Measurements from ENCODE around the gene STK32B.

STK32B gene

DNA sequence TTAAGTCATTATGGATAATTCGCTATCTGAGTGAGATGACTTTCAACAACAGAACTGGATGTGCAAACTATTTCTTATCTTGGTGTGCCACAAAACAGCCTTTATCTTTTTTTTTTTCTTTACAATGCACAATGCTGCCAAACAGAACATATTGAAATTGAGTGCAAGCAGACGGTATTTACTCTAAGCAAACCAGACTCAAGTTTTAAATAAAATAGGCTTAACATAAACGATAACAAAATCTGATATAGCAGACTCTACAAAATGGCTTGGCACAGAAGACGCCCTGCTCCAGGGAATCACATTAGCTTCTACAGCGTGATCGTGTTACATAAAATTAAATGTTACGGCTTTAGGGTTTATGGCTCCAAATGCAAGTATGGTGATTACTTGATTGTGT is 9.6 kb upstream of the STK32B start:
- H3K27me3 ChIP-seq (ENCODE audit: control insufficient read depth, insufficient read depth, low read length, poor library complexity, severe bottlenecking): no peaks in the 10 kb centered on the region
- H3K4me3 ChIP-seq (ENCODE audit: insufficient read depth, low read depth, low read length): no peak overlapping the region
- WGBS, 2 experiments: 93 to 98% methylated on average over 7 of the region's 7 CpGs
- no peaks in the 10 kb centered on the region for H3K9me3 ChIP-seq (ENCODE audit: control insufficient read depth, low read length)
- no peak overlapping the region for H3K27ac ChIP-seq (ENCODE audit: insufficient read depth, low read depth, low read length, poor library complexity, severe bottlenecking)
- H3K36me3 ChIP-seq (ENCODE audit: control insufficient read depth, insufficient read depth, low read length): no peaks in the 10 kb centered on the region
- H3K4me1 ChIP-seq (ENCODE audit: control insufficient read depth, insufficient read depth, low read length): no peaks in the 10 kb centered on the region

DNA sequence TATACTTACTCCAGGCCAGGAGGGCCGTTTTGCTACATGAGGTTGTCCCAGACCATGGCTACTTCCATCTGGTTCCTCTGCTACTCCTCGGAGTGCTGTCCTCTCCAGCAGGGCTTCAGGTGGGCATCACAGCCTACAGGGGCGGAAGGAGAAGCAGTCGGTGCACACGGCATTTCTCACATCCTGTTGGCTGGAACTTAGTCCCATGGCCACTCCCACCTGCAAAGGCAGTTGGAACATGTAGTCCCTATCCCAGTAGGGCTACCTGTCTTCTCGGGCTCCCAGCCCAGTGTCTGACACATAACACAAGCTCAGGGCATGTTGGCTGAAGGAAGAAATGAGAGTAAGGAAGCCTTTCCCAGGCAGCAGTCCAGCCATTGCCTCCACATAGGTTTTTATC is 7.7 kb upstream of the STK32B start:
- Histone ChIP-seq H3K4me3 (ENCODE audit: insufficient read depth, low read depth, low read length) (no peak overlapping the region), H3K9me3 (ENCODE audit: control insufficient read depth, low read length) (no peaks in the 10 kb centered on the region), H3K36me3 (ENCODE audit: control insufficient read depth, insufficient read depth, low read length) (no peaks in the 10 kb centered on the region), H3K4me1 (ENCODE audit: control insufficient read depth, insufficient read depth, low read length) (no peaks in the 10 kb centered on the region), H3K27me3 (ENCODE audit: control insufficient read depth, insufficient read depth, low read length, poor library complexity, severe bottlenecking) (no peaks in the 10 kb centered on the region), H3K27ac (ENCODE audit: insufficient read depth, low read depth, low read length, poor library complexity, severe bottlenecking) (no peak overlapping the region)
- 81 to 87% methylated on average over 6 of the region's 6 CpGs for WGBS, 2 experiments

DNA sequence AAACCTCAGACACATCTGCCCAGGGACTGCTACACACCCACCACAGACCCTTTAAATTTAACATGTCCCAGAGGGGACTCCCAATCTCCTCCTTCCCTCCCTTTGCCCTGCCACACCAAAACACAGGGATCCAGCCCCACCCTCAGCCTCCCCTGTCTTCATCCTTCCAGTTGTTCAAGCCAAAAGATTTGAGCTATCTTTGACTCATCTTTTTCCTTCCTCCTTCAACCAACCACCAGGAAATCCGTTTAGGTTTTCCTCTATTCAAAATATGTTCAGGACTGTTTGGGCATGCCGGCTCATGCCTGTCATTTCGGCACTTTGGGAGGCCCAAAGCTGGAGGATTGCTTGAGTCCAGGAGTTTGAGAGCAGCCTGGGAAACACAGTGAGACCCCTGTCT is 6.9 kb upstream of the STK32B start:
- Histone ChIP-seq H3K4me1 (ENCODE audit: control insufficient read depth, insufficient read depth, low read length) (no peaks in the 10 kb centered on the region), H3K9me3 (ENCODE audit: control insufficient read depth, low read length) (no peaks in the 10 kb centered on the region), H3K4me3 (ENCODE audit: insufficient read depth, low read depth, low read length) (no peak overlapping the region), H3K36me3 (ENCODE audit: control insufficient read depth, insufficient read depth, low read length) (no peaks in the 10 kb centered on the region), H3K27ac (ENCODE audit: insufficient read depth, low read depth, low read length, poor library complexity, severe bottlenecking) (no peak overlapping the region), H3K27me3 (ENCODE audit: control insufficient read depth, insufficient read depth, low read length, poor library complexity, severe bottlenecking) (no peaks in the 10 kb centered on the region)
- 86 to 94% methylated on average over 3 of the region's 3 CpGs for WGBS, 2 experiments

DNA sequence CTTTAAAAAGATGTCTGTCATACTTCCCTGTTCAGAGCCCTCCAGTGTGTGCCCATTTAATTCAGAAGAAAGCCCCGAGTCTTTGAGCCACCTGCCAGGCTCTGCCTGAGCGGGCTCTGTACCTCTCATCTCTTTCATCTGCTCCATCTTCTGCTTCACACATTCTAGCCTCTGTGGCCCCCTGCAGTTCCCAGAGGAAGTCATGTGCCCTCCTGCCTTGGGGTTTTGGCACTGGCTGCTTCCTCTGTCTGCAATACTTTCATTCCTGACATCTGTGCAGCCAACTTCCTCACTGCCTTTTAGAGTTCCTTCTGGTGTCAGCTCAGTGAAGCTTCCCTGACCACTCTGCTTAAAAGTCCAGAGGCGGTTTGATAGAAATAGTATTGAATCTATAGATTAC is 6.2 kb upstream of the STK32B start:
- WGBS, 2 experiments: 80 to 83% methylated on average over 3 of the region's 3 CpGs
- Histone ChIP-seq H3K27me3 (ENCODE audit: control insufficient read depth, insufficient read depth, low read length, poor library complexity, severe bottlenecking) (no peaks in the 10 kb centered on the region), H3K4me1 (ENCODE audit: control insufficient read depth, insufficient read depth, low read length) (no peaks in the 10 kb centered on the region), H3K27ac (ENCODE audit: insufficient read depth, low read depth, low read length, poor library complexity, severe bottlenecking) (no peak overlapping the region), H3K9me3 (ENCODE audit: control insufficient read depth, low read length) (no peaks in the 10 kb centered on the region), H3K36me3 (ENCODE audit: control insufficient read depth, insufficient read depth, low read length) (no peaks in the 10 kb centered on the region), H3K4me3 (ENCODE audit: insufficient read depth, low read depth, low read length) (no peak overlapping the region)

DNA sequence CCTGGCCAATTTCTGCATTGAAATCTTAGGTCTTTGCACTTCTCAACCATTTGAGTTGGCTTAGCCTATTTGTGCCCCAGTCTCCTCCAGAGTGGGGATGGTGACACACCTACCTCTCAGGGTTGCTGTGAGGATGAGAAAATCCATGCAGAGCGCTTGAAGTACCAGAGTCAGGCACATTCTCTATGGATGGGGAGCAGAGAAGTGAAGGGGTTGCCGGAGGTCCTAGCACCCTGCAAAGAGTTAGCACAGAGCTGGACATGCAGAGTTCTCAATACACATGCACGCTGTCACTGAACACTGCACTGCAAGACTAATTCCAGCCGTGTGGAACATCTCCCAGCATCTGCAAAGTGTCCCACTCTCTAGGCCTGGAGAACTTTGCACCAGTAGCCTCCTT is 2.6 kb upstream of the STK32B start:
- 93 to 96% methylated on average over 4 of the region's 4 CpGs for WGBS, 2 experiments
- Histone ChIP-seq H3K4me3 (ENCODE audit: insufficient read depth, low read depth, low read length) (no peak overlapping the region), H3K27me3 (ENCODE audit: control insufficient read depth, insufficient read depth, low read length, poor library complexity, severe bottlenecking) (peaks cover 32% of the 10 kb centered on the region), H3K9me3 (ENCODE audit: control insufficient read depth, low read length) (no peaks in the 10 kb centered on the region), H3K36me3 (ENCODE audit: control insufficient read depth, insufficient read depth, low read length) (no peaks in the 10 kb centered on the region), H3K4me1 (ENCODE audit: control insufficient read depth, insufficient read depth, low read length) (peaks cover 5% of the 10 kb centered on the region), H3K27ac (ENCODE audit: insufficient read depth, low read depth, low read length, poor library complexity, severe bottlenecking) (no peak overlapping the region)

DNA sequence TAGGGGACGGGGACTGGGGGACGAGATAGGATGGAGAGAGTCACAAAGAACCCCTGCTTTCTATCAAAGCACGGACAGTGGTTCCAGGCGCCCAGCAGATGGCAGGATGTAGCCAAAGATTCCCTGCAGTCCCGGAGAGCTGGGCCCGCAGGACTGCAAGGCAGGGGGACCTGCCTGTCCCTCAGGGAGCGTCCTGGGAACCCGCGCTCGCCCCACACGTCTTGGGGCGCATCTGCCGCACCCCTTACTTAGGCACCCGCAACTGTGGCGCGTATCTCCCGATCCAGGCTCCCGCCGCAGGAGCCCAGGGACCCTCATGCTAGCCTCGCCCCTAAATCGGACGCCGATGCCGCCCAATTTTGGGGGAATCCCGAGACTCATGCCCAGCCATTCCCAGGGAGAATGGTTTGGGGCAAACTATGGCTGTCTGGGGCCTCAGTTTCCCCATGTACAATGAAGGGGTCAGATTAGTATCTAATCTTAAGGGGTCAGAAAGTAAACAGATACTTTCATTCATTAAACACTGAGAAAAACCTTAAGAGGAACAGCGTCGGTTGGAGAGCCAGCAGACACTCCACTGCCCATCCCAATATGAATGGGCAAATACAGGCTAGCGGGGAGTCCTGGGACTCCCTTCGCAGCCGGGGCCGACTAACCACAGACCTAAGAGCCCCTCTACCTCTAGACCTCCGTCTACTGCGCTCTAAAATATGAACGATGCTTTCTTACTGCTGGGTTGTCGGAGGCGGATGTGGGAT is 581 bp upstream of the STK32B start:
- Histone ChIP-seq H3K27ac (ENCODE audit: insufficient read depth, low read depth, low read length, poor library complexity, severe bottlenecking) (no peak overlapping the region), H3K27me3 (ENCODE audit: control insufficient read depth, insufficient read depth, low read length, poor library complexity, severe bottlenecking) (peaks cover 32% of the 10 kb centered on the region), H3K9me3 (ENCODE audit: control insufficient read depth, low read length) (no peaks in the 10 kb centered on the region), H3K36me3 (ENCODE audit: control insufficient read depth, insufficient read depth, low read length) (no peaks in the 10 kb centered on the region), H3K4me1 (ENCODE audit: control insufficient read depth, insufficient read depth, low read length) (peaks cover 5% of the 10 kb centered on the region), H3K4me3 (ENCODE audit: insufficient read depth, low read depth, low read length) (peak overlapping the region; percentile 56)
- 2% methylated on average over 36 of the region's 36 CpGs for WGBS, 2 experiments

DNA sequence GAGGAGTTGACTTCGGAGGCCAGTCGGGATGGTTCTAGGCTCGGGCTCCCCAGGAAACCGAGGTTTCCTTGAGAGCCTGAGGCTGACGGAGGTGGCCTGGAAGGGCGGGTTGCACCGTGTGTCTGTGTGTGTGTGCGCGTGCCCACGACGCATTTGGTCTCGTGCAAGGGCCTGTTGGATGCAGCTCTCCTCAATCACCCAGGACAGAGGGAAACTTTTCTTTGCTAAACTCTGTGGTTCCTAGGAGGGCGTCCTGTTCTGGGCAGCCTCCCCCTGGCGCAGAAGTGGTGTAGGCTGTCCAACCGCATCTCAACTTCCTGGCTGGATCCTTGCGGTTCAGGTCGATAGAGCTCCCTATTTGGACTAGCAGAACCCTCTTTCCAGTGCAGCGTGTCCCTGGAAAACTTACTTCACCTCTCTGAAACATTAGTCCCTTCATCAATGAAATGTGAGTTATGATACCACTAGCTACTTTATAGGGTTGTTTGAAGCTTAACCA is 973 bp downstream of the STK32B start:
- peaks cover 5% of the 10 kb centered on the region for H3K4me1 ChIP-seq (ENCODE audit: control insufficient read depth, insufficient read depth, low read length)
- WGBS, 2 experiments: 21 to 27% methylated on average over 18 of the region's 18 CpGs
- H3K27me3 ChIP-seq (ENCODE audit: control insufficient read depth, insufficient read depth, low read length, poor library complexity, severe bottlenecking): peaks cover 32% of the 10 kb centered on the region
- no peak overlapping the region for H3K27ac ChIP-seq (ENCODE audit: insufficient read depth, low read depth, low read length, poor library complexity, severe bottlenecking)
- no peaks in the 10 kb centered on the region for H3K36me3 ChIP-seq (ENCODE audit: control insufficient read depth, insufficient read depth, low read length)
- peak overlapping the region; percentile 56 for H3K4me3 ChIP-seq (ENCODE audit: insufficient read depth, low read depth, low read length)
- no peaks in the 10 kb centered on the region for H3K9me3 ChIP-seq (ENCODE audit: control insufficient read depth, low read length)

DNA sequence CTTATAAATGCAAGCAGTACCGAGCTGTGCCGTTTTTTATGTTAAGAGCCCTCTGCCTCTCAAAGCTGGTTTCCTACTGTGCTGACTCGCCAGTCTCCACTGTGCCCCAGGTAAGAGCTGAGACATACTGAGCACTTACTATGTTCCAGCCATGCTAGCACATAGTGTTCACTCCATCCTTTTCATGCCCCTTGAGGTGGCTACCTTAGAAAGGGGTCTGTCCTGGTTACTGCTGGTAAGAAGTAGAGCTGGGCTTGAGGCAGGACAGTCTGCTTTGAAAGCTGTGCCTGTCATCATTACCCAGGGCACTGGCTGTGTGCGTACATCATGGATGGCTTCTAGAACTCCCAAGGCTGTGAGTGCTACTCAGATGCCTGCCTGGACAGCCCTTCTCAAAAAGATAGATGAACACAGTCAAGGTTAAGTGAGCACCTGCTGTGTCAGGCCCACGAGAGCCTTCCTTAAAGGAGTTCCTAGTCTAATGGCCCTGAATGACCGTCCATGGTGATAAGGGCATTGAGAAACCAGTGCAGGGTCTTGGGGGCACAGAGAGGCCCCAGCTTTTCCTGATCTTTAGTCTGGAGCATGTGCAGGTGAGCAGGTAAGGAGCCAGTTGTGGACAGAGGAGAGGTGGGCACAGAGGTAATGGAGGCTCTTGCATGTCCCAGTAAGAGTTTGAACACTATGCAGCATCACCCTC is 1.6 kb downstream of the STK32B start:
- Histone ChIP-seq H3K9me3 (ENCODE audit: control insufficient read depth, low read length) (no peaks in the 10 kb centered on the region), H3K36me3 (ENCODE audit: control insufficient read depth, insufficient read depth, low read length) (no peaks in the 10 kb centered on the region), H3K4me1 (ENCODE audit: control insufficient read depth, insufficient read depth, low read length) (peaks cover 5% of the 10 kb centered on the region), H3K27me3 (ENCODE audit: control insufficient read depth, insufficient read depth, low read length, poor library complexity, severe bottlenecking) (peaks cover 32% of the 10 kb centered on the region), H3K4me3 (ENCODE audit: insufficient read depth, low read depth, low read length) (no peak overlapping the region), H3K27ac (ENCODE audit: insufficient read depth, low read depth, low read length, poor library complexity, severe bottlenecking) (no peak overlapping the region)
- WGBS, 2 experiments: 61 to 67% methylated on average over 6 of the region's 6 CpGs

DNA sequence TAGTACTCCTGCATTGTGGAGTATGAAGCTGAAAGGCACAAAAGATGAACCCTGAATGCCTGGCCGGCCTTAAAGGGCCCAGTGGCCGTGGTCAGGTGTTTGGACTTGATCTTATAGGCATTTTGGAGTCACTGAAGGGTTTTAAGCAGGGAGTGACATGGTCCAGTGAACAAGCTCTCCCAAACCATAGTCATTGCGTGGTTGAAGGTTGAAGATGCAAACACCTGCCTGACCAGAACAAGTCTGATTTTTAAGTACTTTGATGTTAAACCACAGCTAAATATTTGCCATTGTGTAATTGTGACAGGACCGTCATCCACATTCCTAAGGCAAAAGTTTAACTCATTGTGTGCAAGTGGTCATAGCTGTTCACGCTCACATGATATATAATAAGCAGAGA is 3.3 kb downstream of the STK32B start:
- peaks cover 32% of the 10 kb centered on the region for H3K27me3 ChIP-seq (ENCODE audit: control insufficient read depth, insufficient read depth, low read length, poor library complexity, severe bottlenecking)
- no peaks in the 10 kb centered on the region for H3K36me3 ChIP-seq (ENCODE audit: control insufficient read depth, insufficient read depth, low read length)
- WGBS, 2 experiments: 84 to 90% methylated on average over 5 of the region's 5 CpGs
- H3K9me3 ChIP-seq (ENCODE audit: control insufficient read depth, low read length): no peaks in the 10 kb centered on the region
- no peak overlapping the region for H3K4me3 ChIP-seq (ENCODE audit: insufficient read depth, low read depth, low read length)
- peaks cover 5% of the 10 kb centered on the region for H3K4me1 ChIP-seq (ENCODE audit: control insufficient read depth, insufficient read depth, low read length)
- H3K27ac ChIP-seq (ENCODE audit: insufficient read depth, low read depth, low read length, poor library complexity, severe bottlenecking): no peak overlapping the region

DNA sequence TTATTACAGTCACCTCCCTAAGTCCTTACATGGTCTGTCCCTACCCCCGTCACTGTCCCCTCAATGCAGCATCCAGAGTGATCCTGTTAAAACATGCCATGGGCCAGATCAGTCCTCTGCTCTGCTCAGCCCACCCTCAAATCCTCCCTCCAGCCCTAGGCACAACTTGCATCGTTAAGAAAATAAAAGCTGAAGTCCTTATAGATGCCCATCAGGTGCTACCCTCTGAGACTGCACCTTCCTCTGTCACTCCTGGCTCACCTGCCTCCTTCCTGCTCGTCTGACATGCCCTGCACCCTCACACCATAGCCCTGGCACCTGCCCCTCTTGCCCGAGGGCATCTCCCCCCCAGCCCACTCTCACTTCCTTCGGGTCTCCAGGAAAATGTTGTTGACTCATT is 4.1 kb downstream of the STK32B start:
- Histone ChIP-seq H3K27me3 (ENCODE audit: control insufficient read depth, insufficient read depth, low read length, poor library complexity, severe bottlenecking) (peaks cover 32% of the 10 kb centered on the region), H3K36me3 (ENCODE audit: control insufficient read depth, insufficient read depth, low read length) (no peaks in the 10 kb centered on the region), H3K9me3 (ENCODE audit: control insufficient read depth, low read length) (no peaks in the 10 kb centered on the region), H3K4me3 (ENCODE audit: insufficient read depth, low read depth, low read length) (no peak overlapping the region), H3K4me1 (ENCODE audit: control insufficient read depth, insufficient read depth, low read length) (peaks cover 5% of the 10 kb centered on the region), H3K27ac (ENCODE audit: insufficient read depth, low read depth, low read length, poor library complexity, severe bottlenecking) (no peak overlapping the region)
- 66 to 68% methylated on average over 5 of the region's 5 CpGs for WGBS, 2 experiments

All from ectodermal cell (in vitro differentiated cells).